Activated effector memory CD4-positive, alpha-beta T cell treated with anti-CD3 and anti-CD28 coated beads, Interleukin-2, amount 50 U/mL, for 16 hours (primary cell): ENCODE results near the gene IL23R.

Experiments
- DNase-seq: peaks from one replicate; pipeline ENCODE4 v3.0.0-alpha.2; 2020

The IL23R gene

DNA sequence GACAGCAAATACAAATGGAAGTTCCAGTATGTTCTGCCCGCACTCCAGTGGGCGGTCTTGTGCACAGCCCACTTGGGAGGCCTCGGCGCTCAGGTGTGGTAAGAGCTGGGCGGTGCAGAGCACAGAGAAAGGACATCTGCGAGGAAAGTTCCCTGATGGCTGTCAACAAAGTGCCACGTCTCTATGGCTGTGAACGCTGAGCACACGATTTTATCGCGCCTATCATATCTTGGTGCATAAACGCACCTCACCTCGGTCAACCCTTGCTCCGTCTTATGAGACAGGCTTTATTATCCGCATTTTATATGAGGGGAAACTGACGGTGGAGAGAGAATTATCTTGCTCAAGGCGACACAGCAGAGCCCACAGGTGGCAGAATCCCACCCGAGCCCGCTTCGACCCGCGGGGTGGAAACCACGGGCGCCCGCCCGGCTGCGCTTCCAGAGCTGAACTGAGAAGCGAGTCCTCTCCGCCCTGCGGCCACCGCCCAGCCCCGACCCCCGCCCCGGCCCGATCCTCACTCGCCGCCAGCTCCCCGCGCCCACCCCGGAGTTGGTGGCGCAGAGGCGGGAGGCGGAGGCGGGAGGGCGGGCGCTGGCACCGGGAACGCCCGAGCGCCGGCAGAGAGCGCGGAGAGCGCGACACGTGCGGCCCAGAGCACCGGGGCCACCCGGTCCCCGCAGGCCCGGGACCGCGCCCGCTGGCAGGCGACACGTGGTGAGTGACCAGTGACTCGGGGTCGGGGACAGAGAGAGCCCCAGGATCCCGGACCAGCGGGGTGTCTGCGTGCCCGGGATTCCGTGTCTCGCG is 141.2 kb downstream of the IL23R start, which contains the start of gene IL12RB2:
Gene IL12RB2, plus strand, starts transcription at position 623 of the 810 bp plus-strand sequence. CDS start 12,496 bp downstream, outside the sequence.
- peak; percentile 75 for DNase-seq

DNA sequence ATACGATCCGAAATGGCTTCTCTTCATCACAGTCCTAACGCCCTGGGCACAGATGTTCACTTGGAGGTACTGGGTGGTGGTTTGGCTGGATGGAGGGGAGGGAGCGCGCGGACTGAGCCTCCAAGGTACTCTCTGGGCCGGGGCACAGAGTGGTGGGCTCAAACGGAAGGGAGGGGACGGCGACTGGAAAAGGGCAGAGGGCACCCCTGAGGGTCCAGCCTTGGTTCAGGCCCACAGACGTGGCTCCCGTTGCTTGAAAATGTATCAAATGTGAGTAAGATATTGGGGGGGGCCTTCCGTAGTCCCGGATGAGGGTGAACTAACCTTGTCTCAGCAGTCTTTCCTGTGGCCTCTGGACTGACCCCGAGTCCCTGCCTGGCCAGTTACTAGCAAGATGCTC is 141.9 kb downstream of the IL23R start:
- DNase-seq: no peak
